ENCODE results near the gene TFIP11.

The TFIP11 gene

DNA sequence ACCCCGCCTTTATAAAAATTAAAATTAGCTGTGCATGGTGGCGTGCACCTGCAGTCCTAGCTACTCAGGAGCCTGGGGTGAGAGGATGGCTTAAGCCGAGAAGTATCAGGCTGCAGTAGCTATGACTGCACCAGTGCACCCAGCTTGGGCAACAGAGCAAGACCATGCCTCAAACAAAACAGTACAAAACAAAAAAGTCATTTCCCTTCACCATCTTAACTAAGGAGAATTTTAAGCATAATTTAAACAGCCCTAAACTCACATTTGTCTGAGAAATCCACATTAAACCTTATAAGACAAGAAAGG lies 23.3 kb upstream of the TFIP11 start:
- no peak for TF ChIP-seq EZH2 (IDR thresholded peaks at IDR 0.05; ENCODE audit: borderline replicate concordance, low read length)
- TF ChIP-seq, protein P1, sequence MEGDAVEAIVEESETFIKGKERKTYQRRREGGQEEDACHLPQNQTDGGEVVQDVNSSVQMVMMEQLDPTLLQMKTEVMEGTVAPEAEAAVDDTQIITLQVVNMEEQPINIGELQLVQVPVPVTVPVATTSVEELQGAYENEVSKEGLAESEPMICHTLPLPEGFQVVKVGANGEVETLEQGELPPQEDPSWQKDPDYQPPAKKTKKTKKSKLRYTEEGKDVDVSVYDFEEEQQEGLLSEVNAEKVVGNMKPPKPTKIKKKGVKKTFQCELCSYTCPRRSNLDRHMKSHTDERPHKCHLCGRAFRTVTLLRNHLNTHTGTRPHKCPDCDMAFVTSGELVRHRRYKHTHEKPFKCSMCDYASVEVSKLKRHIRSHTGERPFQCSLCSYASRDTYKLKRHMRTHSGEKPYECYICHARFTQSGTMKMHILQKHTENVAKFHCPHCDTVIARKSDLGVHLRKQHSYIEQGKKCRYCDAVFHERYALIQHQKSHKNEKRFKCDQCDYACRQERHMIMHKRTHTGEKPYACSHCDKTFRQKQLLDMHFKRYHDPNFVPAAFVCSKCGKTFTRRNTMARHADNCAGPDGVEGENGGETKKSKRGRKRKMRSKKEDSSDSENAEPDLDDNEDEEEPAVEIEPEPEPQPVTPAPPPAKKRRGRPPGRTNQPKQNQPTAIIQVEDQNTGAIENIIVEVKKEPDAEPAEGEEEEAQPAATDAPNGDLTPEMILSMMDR (IDR thresholded peaks at IDR 0.05; ENCODE audit: low read length) = no peak
- Histone ChIP-seq H3K4me1 (ENCODE audit: insufficient read depth, low read length, severe bottlenecking) (peaks cover 56% of the 10 kb centered on the region), H3K9me3 (ENCODE audit: low read length) (no peaks in the 10 kb centered on the region), H3K79me2 (ENCODE audit: insufficient read depth, low read length) (no peaks in the 10 kb centered on the region; the same call in 1 of the 2 replicates), H3F3A (ENCODE audit: insufficient read depth, low read length) (peaks cover 17% of the 10 kb centered on the region), H3K27ac (ENCODE audit: low read depth, low read length, poor library complexity, severe bottlenecking) (peak overlapping the region; percentile 100), H4K20me1 (ENCODE audit: insufficient read depth, low read length) (no peaks in the 10 kb centered on the region), H3K9ac (ENCODE audit: low read length) (peak overlapping the region; percentile 97), H3K27me3 (ENCODE audit: insufficient read depth, low read length) (no peaks in the 10 kb centered on the region), H3K36me3 (ENCODE audit: insufficient read depth, low read length) (peaks cover 62% of the 10 kb centered on the region), H3K9me2 (ENCODE audit: low read depth, low read length) (no peaks in the 10 kb centered on the region), H3K4me3 (ENCODE audit: low read depth, low read length, poor library complexity, severe bottlenecking) (peak overlapping the region; percentile 58), H2AFZ (ENCODE audit: low read length) (no peak overlapping the region), H3K4me2 (ENCODE audit: low read length) (peak overlapping the region; percentile 92)

DNA sequence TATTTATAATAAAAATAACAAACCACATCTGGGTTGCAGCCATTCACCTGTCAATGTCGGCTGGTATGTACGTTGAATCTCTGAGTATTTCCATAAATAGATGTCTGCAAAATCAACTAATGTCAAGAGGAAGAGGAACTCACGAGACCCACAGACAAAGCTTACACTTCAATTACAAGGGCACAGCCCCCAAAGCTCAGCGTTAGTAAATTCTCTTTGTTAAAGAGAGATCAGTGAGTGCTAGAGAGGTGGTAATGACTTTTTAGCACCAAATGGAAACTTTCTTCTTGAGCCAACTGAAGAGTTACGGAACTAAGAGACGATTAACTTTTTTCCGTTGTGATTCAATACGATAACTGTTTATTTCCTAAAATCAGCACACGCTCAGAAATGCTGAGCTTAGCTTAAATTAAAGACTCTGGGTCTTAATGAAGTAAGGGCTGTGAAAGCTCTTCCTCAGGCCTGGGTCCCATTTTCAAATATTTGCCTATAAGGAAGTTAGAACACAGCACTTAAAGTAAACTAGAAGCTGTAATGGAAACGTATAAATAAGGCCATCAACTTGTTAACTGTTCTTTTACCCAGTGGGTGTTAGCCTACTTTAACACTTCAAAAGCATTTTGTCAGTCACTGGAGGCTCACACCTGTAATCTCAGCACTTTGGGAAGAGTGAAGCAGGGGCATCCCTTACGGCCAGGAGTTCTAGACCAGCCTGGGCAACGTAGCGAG lies 22.8 kb upstream of the TFIP11 start:
- Histone ChIP-seq H3K27ac (ENCODE audit: low read depth, low read length, poor library complexity, severe bottlenecking) (peak overlapping the region; percentile 100), H3K9ac (ENCODE audit: low read length) (peak overlapping the region; percentile 97), H3K79me2 (ENCODE audit: insufficient read depth, low read length) (no peaks in the 10 kb centered on the region; the same call in 1 of the 2 replicates), H2AFZ (ENCODE audit: low read length) (no peak overlapping the region), H3K36me3 (ENCODE audit: insufficient read depth, low read length) (peaks cover 60% of the 10 kb centered on the region), H3K4me2 (ENCODE audit: low read length) (peak overlapping the region; percentile 92), H3K4me3 (ENCODE audit: low read depth, low read length, poor library complexity, severe bottlenecking) (peak overlapping the region; percentile 58), H3K9me3 (ENCODE audit: low read length) (no peaks in the 10 kb centered on the region), H3F3A (ENCODE audit: insufficient read depth, low read length) (peaks cover 17% of the 10 kb centered on the region), H4K20me1 (ENCODE audit: insufficient read depth, low read length) (no peaks in the 10 kb centered on the region), H3K27me3 (ENCODE audit: insufficient read depth, low read length) (no peaks in the 10 kb centered on the region), H3K9me2 (ENCODE audit: low read depth, low read length) (no peaks in the 10 kb centered on the region), H3K4me1 (ENCODE audit: insufficient read depth, low read length, severe bottlenecking) (peaks cover 52% of the 10 kb centered on the region)
- TF ChIP-seq, protein P1 (IDR thresholded peaks at IDR 0.05; ENCODE audit: low read length) = no peak
- no peak for TF ChIP-seq EZH2 (IDR thresholded peaks at IDR 0.05; ENCODE audit: borderline replicate concordance, low read length)

DNA sequence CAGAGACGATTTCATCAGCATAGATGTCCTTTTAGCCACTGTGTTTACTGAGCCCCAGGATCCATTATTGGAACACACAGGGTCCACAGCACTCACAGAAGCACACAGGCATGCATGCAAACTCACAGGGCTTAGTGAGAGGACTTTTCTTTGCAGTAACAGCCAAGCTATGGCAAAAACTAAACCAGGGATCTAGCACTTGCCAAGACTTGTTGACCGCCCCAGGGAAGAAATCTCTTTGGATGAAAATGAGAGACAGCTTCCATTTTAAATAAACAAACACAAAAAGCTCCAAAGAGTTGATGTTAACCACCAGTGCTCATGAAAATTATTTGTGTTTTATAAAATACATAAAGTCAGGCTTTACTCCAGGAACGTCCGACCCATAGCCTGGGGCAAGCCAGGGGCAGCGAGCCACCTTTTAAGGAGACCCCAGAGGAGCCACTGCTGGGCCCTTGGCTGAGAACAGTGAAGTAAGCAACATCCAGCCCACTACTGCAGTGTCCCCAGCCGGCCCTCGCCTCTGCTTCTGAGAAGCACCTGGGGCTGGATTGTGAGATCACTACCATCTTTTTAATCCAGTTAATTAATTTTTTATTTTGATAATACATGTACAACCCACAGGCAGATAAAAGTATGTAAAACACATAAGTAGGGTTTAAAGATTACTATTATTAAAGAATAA lies 22.0 kb upstream of the TFIP11 start:
- no peak for TF ChIP-seq EZH2 (IDR thresholded peaks at IDR 0.05; ENCODE audit: borderline replicate concordance, low read length)
- no peaks in the 10 kb centered on the region for H4K20me1 ChIP-seq (ENCODE audit: insufficient read depth, low read length)
- peaks cover 60% of the 10 kb centered on the region for H3K36me3 ChIP-seq (ENCODE audit: insufficient read depth, low read length)
- H2AFZ ChIP-seq (ENCODE audit: low read length) = no peak overlapping the region
- H3K9me2 ChIP-seq (ENCODE audit: low read depth, low read length) = no peaks in the 10 kb centered on the region
- H3K4me3 ChIP-seq (ENCODE audit: low read depth, low read length, poor library complexity, severe bottlenecking) = peak overlapping the region; percentile 58
- H3F3A ChIP-seq (ENCODE audit: insufficient read depth, low read length) = peaks cover 17% of the 10 kb centered on the region
- peaks cover 52% of the 10 kb centered on the region for H3K4me1 ChIP-seq (ENCODE audit: insufficient read depth, low read length, severe bottlenecking)
- H3K9ac ChIP-seq (ENCODE audit: low read length) = peak overlapping the region; percentile 97
- peak overlapping the region; percentile 92 for H3K4me2 ChIP-seq (ENCODE audit: low read length)
- no peaks in the 10 kb centered on the region for H3K9me3 ChIP-seq (ENCODE audit: low read length)
- H3K27me3 ChIP-seq (ENCODE audit: insufficient read depth, low read length) = no peaks in the 10 kb centered on the region
- no peaks in the 10 kb centered on the region; the same call in 1 of the 2 replicates for H3K79me2 ChIP-seq (ENCODE audit: insufficient read depth, low read length)
- peak overlapping the region; percentile 100 for H3K27ac ChIP-seq (ENCODE audit: low read depth, low read length, poor library complexity, severe bottlenecking)
